ENCODE data around the gene PREPL.
"Not testable (repeated sequence)": the region's sequence is repeated elsewhere in the genome, so short reads cannot be mapped to it uniquely, and the experiment has no call there.

PREPL gene

GRCh38 chr2:44347526-44347925 is 13.8 kb downstream of the PREPL start:
- no peak for DNase-seq

DNA sequence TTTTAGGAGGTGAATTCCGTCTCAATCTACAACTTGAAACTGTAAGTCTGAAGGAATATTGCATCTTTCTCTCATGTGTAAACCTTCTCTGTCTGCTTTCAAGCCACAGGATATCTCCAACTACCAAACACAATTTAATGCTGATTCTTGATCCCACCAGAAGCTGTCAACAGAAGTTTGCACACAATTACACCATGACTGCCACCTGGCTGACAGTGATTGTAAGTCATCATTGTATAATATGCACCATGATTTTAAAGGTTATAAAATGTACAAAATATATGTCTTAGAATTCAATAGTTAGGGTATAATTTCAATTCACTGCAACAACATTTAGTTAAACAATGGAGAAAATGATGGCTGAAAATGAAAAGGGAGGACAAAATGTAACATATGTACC is 18.4 kb downstream of the PREPL start:
- peak; percentile 32 for DNase-seq

DNA sequence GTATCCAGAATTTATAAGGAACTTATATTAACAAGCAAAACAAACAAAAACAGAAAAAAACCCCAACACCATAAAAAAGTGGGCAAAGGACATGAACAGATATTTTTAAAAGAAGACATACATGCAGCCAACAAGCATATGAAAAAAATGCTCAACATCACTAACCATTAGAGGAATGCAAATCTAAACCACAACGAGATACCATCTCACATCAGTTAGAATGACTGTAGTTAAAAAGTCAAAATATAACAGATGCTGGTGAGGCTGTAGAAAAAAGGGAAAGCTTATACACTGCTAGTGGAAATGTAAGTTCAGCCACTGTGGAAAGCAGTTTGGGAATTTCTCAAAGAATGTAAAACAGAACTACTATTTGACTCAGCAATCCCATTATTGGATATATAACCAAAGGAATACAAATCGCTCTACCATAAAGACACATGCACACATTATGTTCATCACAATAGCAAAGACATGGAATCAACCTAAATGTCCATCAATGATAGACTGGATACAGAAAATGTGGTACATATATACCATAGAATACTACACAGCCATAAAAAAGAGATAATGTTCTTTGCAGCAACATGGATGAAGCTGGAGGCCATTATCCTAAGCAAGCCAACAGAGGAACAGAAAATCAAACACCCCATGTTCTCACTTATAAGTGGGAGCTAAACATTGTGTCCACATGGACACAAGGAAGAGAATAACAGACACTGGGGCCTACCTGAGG is 25.3 kb downstream of the PREPL start:
- no peak for DNase-seq

GRCh38 chr2:44333994-44334393 is 27.3 kb downstream of the PREPL start:
- no peak for DNase-seq

GRCh38 chr2:44330801-44331200 is 30.5 kb downstream of the PREPL start:
- no peak for DNase-seq

DNA sequence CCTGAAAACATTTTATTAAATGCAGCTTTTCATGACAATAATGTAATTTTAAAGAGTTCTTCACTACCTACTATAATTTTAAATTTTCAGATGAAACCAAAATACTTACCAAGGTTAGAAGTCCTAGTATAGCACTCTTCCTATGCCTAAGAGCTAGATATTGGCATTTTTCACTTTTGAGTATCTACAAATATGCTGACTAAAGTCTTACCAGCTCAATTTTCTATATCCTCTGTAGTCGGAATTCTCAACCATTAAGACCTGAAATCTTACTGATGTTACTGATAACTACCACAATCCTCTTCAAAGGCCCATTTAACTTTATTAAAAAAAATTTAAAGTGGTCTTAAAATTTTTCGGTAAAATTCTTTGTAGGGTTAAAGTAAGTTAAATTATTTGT is 32.0 kb downstream of the PREPL start:
- no peak for DNase-seq

DNA sequence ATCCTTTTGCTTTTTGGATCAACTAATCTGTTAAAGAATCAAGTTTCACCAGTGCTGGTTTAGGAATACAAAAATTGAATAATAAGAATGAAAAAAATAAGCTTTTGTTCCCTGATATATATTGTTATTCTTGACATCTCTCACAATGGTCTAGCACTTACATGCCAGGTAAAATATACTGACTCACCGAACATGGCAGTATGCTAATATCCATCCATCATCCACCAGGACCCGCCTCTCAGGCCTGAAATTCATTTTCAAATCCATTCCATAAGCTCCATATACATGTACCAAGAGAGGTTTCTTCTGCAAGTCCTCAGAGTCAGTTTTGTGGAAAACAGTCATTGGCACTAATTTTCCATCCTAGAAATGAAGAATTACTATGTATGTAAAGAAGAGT is 32.5 kb downstream of the PREPL start:
- DNase-seq, result no peak

DNA sequence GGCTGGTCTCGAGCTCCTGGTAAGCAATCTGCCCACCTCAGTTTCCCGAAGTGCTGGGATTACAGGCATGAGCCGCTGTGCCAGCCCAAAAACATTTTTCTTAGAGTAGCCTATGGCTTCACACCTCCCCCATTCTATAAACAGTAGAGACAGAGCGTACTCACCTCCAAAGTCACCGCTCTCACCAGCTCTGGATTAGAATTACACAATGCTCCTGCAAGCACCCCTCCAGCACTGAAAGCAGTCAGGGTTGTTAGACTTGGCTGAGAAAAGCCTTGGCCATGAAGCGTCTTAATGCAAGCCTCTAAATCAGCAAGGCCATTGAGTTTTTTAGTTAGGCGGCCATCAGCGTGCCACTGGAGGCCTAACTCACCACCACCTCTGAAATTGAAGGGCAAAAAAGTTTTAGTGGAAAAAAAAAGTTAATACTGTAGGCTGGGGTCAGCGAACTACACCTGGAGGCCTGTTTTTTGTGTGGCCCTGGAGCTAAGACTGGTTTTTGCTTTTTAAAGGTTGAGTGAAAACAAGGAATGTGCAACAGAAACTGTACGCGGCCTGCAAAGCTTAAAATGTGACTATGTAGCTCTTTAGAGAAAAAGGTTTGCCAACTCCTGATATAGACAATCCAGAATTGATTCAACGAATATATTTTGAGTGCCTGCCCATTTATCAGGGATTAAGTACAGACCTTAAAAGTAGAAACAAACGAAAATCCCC is 34.6 kb downstream of the PREPL start:
- DNase-seq, result no peak

DNA sequence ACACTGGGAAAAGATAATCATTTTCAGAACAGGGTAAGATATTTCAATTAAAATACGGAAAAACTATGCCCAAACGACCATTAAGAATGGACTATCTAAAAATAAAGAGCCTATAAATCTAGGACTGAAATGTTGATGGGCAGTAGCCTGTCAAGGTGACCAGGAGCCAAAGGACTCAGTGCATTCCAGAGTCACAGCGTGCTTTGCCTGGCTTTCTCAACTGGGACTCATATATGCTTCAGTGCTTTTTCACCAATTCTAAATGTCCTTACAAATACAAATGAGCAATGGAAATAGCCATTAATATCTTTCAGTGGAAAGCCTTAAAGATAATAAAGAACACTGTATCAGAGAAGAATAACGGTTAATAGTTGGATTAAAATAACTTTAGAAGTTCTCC is 35.4 kb downstream of the PREPL start:
- DNase-seq, result no peak

- DNase-seq, result no peak
Observed at GRCh38 chr2:44324971-44325426, 36.3 kb downstream of the PREPL start.

DNA sequence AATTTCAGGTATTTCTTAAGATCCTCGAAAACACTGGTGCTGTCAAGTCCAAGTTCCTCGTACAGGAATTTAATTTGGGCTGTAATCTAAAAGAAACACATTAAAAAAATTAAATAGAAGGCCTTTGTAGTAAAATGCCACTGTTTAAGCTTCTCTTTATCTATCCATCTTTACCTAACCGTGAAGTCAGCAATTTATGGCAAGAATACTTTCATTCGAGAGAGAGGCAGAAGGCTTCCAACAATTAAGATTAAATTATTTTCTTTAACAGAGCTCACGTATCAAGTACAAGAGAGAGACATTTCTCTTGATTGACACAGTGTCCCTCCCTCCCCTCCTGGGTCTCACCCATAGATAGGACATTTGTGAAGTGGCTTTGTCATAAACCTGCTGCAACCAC is 39.9 kb downstream of the PREPL start:
- DNase-seq, result no peak

GRCh38 chr2:44320832-44321231 is 40.5 kb downstream of the PREPL start:
- no peak for DNase-seq

GRCh38 chr2:44315945-44316344 is 45.3 kb downstream of the PREPL start:
- DNase-seq, result no peak

DNA sequence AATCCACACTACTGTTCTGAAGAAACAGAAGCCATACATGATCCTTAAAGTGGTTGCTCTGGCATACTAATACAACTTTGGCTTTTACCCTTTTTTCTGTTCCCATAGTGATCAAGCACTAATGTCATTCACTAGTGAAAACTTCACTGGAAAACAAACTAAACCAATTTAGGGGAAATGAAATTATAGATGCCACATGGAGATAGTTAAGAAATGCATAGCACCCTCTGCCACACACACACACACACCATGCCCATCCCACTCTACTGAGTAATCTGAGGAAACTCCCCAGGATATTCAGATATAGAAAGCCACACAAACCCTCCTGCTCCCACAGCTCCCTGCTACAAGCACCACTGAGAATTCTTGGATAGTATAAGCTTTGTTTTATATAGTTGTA is 46.9 kb downstream of the PREPL start:
- no peak for DNase-seq

- no peak for DNase-seq
Observed at GRCh38 chr2:44310287-44310686, 51.0 kb downstream of the PREPL start.

- DNase-seq, result no peak
Observed at GRCh38 chr2:44305882-44306281, 55.4 kb downstream of the PREPL start.

DNA sequence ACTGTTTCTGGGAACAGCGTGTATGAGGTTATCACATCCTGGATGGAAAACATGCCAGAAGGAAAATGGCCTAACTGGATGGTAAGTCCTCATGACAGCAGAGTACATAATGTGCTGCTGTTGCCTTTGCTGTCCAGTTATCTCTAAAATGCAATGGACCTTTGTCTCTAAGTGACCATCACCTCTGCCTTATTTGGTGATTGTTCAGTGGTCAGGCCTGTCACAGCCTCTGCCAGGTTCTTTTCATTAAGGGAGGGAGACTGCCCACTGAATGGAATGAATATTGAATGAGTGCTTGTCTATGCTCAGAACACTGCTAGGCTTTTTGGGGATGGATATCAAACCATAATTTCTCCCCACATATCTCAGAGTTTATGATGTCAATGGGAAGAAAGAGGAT is 57.0 kb downstream of the PREPL start:
- no peak for DNase-seq

- DNase-seq, result not testable (repeated sequence)
Observed at GRCh38 chr2:44303766-44304165, 57.5 kb downstream of the PREPL start.

DNA sequence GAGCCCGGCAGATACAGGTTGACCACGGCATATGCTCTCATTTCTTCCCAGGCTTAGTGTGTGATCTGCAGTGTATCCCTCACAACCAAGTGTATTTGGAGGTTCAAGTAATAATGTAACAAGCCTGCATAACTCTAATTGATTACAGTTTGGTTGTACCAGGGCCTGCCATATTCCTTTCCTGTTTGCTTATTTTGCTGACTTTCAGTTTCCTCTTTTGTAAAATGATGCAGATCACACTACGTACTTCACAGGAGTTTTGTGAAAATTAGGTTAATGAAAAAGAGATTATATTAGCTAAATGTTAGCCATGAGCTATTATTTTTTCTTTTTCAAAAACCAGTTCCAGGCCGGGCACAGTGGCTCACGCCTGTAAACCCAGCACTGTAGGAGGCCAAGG is 60.2 kb downstream of the PREPL start:
- DNase-seq, result no peak

DNA sequence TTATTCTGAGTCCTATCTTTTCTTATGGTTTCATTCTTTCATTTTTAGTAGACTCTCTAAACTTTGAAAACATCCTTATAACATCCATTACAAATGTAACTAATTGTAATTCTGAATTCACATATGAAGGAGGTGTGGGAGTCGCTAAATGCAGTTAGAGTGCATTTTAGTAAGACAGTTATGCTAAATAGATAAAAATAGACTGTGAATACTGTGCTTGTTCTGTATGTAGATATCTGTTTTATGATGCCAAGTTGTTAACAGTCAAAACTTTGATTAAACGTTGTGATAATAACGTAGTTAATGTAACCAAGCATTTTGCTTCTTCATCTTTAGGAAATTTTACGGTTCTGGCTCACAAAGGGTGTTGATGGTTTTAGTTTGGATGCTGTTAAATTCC is 61.7 kb downstream of the PREPL start:
- DNase-seq, result no peak

GRCh38 chr2:44297431-44297830 is 63.9 kb downstream of the PREPL start:
- no peak for DNase-seq

DNA sequence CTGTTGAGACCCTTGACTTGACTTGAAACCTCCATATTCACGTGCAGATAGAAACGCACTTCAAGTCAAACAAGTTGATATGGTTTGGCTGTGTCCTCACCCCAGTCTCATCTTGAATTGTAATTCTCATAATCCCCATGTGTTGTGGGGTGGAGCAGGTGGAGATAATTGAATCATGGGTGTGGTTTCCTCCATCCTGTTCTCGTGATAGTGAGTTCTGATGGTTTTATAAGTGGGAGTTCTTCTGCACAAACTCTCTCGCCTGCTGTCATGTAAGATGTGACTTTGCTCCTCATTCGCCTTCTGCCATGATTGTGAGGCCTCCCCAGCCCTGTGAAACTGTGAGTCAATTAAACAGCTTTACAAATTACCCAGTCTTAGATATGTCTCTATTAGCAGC is 64.6 kb downstream of the PREPL start:
- no peak for DNase-seq

DNA sequence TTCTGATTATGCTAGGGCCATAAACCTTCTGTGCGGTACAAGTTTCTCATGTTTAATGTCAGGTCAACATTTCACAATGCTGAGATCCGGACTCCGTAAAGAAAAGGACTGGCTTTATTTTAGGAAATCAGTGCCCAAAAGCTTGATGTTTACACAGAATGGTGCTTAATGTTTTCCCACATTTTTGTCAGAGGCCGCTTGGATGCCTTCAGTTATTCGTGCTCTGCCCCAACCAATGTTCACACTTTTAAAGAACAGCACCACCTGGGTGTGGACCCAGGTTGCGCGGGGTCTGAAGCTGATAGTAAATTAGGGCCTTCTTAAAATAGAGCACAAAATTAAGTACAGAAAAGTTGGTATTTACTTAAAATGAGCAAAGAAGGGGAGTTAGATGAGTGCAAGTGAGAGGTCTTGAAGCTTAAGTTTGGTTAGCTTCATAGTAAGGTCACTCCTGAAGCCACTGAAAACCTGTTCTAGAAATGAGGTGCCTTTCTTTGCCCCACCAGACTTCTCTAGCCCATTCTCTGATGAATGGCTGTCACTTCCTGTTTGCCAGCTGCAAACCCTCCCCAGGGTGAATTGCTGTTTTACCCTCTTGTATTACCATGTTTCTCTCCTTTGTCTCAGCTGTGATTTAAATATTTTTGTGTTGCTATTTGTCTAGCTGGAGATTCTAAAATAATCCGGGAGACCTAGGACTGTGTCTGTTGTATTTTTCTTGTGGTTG is 65.5 kb downstream of the PREPL start:
- DNase-seq, result no peak

- DNase-seq, result no peak
Observed at GRCh38 chr2:44295113-44295512, 66.2 kb downstream of the PREPL start.

All from DMS153 (cell line).